HG03280 (cell line): ENCODE data around the gene MARCKS.
"Not testable (repeated sequence)": the region's sequence is repeated elsewhere in the genome, so short reads cannot be mapped to it uniquely, and the experiment has no call there.

Experiments used
- ATAC-seq: cut with Tn5 transposase; IDR thresholded peaks from one replicate; pipeline ENCODE4 v1.9.1; 2021; ENCODE audit warnings: mild to moderate bottlenecking, moderate library complexity; ENCODE audit not compliant: unreplicated experiment

Gene MARCKS

DNA sequence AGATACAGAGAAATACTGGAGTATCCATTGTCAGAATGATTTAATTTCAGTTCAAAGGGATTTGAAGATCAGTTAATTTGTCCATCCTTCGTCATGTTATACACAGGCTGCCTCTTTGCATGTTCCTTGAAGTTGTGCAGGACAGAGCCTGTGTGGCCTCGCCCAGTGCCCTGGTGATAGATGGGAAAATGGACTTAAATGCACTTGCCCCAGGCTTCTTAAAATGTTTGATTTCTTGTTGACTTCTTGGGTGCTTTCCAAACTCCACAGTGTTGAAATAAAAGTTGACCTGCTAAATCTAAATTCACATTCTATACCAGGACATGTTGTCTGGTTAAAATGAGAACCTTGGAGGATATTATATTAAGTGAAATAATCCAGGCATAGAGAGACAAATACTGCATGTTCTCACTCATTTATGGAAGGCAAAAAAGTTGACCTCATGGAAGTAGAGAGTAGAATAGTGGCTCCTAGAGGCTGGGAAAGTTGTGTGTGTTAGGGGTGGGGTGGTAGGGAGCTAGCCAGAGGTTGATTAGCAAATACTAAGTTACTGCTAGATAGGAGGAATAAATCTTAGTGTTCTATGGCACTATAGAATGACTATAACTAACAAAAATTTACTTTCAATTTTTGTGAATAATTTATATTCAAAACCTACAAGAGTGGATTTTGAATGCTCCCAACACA, 25.3 kb downstream of the MARCKS start:
- no peak for ATAC-seq

- no peak for ATAC-seq
Measured at GRCh38 chr6:113884011-113884410, 26.9 kb downstream of the MARCKS start.

- ATAC-seq, result no peak
Measured at GRCh38 chr6:113886512-113886911, 29.4 kb downstream of the MARCKS start.

DNA sequence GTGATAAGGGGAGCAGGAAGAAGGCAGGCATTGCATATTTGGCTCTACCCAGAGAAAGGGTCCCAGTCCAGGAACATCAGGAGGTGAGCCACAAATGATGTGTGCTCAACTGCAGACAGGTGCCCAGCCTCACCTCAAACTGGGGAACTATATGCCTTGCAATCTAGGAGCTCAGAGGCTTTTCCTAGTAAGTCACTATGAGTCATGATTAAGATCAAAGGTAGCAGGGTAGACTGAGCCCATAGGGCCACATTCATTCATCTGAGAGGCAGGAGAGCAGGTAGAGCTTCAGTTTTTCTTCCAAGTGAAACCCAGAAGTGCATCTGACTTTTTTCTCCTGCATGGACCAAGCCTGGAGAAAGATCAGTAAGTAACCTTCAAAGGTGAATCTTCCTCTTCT, 31.3 kb downstream of the MARCKS start:
- no peak for ATAC-seq

DNA sequence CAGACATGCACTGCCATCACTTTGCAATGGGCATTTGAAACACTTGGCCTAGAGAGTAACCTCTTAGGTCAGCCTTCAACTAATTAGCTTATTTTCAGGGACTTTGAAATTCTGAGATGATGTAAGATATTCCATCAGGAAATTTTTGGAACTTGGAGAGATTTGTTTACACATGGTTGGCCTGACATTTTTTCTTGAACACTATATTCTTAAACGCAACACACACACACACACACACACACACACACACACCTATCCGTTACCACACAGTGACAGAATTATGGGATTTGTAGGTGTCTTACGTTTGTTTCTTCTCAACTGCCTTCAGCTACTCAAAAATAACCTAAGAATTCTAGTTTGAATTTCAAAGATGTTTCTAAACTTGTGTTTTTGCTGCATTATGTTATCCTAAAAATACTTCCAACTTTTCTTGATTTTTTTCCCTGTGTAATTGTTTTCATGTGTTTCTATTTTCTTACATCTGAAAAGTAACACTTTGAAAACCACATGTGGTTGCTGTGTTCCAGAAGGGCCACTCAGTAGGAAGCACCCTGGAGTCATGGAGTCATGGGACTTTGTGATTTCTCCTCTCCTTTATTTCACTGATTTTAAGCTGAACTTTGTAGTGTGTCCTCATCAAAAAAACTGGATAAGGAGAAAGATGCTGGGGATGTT, 31.9 kb downstream of the MARCKS start:
- no peak for ATAC-seq

DNA sequence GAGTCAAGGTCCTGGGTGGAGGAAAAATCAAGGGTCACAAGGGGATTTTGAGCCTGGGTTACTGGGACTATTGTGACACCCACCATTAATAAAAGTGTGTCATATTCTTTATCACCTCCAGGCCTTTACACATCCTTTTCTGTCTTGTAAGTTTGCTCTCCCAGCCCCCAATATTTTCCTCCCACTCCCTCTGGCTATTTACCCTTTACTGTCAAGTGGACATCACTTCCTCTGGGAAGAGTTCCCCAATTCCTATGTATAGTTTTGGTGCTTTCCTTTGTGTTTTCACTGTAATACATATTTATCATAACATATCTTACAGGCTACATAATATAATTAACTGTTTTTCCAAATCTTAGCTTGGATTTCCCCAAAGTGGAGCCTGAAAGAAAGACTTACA, 36.3 kb downstream of the MARCKS start:
- ATAC-seq, result no peak

DNA sequence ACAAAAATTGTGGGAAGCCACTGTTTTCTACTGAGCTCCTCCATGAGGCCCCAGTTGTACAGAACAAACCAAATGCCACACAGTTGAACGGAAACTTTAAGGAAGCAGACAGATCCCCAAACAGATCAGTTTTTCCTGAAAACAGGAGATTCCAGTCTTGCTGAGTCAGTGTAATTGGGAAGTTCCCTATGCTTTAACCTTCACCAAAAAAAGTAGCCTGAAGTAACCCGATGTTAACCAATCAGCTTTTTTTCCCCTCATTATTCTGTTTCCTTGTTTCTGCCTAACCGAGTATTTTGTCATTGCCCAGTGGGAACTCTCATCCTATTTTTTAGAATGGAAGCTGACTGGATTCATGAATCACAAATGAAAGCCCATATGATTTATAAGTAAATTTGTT, 36.7 kb downstream of the MARCKS start:
- no peak for ATAC-seq

- ATAC-seq, result no peak
Measured at GRCh38 chr6:113894712-113895674, 37.8 kb downstream of the MARCKS start.

DNA sequence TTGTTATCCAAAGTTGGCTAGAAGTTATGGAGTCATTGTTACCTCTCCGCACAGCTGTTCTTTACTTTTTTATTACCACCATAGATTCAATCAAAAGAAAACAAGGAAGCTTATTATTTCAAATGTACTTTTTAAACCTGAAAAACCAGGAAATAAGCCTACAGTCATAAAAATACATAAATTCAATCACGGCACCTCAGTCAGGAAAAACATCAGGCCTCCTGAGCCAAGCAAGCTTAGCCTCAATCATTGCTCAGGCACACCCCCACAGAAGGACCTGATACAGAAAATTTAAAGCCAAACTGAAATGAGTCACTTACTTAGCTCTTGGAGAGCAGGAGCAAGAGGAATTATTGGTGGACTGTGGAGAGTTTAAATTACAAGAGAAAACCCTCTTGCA, 44.3 kb downstream of the MARCKS start:
- no peak for ATAC-seq

DNA sequence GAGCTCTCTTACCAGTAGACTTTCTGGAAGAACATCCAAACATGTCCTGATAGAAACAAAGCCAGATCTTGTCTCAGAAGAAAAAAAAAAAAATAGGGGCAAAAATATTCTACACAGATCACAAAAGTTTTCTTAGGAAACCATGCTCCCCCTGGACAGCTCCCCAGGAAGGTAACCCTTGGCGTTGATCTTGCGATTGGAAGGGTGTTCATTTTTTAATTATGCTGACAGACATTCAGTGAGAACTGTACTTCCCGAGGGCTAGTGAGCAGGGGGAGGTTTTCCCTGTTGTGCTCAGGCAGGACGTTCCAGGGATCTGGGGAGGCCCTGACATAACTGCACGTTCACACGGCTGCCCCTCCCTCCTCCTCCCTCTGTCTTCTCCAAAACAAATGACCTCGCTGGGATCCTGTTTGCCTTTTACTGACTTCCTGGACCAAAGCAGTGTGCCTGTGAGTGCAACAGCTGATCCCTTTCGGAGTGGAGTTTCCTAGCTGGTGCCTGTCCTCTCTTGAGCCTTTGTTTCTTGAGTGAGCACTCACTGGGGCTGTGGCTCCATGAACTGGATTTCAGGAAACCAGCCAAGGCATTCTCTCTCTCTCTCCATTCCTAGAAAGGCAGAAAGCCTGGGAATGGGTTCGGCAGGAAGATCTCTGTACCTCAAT, 46.7 kb downstream of the MARCKS start:
- no peak for ATAC-seq

DNA sequence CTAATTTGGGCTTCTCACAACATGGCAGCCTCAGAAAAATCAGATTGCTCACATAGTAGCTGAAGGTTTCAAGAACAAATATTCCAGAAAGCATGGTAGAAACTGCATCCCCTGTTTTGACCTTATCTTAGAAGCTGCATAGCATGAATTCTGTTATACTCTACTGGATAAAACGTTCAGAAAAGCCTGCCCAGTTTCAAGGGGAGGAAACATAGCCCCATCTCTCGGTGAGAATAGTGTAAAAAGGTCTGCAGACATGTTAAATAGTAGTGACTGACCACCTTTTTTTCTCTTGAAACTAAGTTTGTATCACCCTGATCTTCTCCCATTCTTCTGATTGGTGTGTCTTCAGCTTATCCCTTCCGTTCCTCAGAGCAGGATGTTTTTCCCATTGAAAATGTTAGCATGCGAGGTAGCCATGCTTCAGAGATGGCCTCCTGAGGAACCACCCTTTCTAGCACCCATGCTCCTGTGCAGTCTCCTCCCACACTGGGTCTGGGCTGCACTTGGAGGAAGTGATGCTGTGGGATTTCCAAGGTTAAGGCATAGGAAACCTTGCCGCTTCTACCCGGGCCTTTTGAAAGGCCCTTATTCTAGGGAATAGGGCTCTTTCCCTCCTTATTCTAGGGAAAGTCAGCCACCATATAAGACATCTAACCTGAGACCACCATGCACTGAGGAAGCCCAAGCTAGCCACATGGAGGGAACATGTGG, 50.1 kb downstream of the MARCKS start:
- ATAC-seq, result no peak

GRCh38 chr6:113908801-113909200, 51.7 kb downstream of the MARCKS start:
- no peak for ATAC-seq

DNA sequence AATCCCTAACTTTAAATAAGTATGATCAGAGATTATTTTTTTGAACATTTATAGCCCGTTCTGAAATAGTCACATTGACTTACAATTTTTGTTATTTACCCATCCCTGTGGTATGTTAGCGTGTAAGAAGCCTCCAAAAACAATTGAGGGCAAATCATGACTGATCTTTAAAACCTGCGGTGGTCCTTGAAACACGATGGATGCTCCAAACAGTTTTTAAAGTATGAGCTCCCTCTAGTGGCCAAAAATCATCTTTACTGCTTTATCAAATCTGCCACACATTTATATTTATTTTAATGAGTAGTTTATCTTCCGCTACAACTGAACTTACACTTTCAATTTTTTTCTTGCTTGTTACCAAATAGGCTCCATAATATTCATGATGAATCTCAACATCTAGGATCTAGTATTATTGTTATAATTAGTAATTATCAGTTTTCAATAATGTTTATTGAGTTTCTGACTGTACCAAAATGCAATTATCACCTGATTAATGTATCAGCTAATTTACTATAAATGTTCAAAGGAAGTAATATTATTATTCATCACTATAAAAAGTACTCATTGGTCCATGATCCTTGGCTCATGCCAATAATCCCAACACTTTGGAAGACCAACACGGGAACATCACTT, 52.2 kb downstream of the MARCKS start:
- ATAC-seq, result peak; percentile 57

- ATAC-seq, result not testable (repeated sequence)
Measured at GRCh38 chr6:113910285-113910684, 53.1 kb downstream of the MARCKS start.
